Measurements from ENCODE around the gene H2AZ1. TPM values are rescaled to one million over a fixed set of nuclear protein-coding genes. Genes with fewer than 3 reads are reported as not detected.

Gene H2AZ1
- total RNA-seq, 1 experiment from 2014 or later, result 583 TPM

DNA sequence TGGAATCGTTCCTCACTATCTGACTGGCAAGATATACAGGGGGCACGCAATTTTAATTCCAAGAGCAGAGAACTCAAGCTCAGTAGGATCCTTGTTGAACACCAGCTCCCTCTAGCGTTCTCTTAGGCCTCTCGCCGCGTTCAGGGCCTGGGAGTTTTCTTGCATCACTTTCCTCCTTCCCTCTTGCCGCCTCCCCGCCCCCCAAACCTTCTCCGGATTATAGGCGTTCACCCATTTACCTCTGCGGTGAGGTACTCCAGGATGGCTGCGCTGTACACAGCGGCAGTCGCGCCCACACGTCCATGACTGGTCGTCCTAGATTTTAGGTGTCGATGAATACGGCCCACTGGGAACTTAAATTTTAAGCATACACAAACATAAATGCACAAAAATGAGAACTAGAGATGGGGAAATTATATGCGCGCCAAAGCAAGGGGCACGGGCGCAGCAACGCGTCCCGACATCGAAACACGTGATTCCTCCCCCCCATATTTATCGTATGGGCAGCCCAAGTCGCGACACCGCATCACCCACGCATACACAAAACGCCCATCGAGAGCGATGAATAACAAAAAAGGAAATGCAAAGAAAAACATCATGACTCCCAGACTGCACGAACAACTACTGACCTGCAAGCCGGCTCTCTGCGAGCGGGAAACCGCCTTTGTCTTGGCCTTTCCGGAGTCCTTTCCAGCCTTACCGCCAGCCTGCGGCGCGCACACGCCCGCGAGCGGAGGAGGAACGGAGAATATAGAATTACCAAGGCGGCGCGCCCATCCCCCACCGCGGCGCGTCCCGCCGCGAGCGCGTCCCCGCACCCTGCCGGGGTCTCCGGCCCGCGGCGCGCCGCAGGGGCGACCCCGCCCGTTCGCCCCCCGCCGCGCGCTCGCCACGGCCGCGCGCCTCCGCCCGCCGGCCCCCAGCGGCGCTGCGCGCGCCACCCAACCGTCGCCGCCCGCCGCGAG, 759 bp downstream of the H2AZ1 start:
- Histone ChIP-seq H3K4me3 (peak overlapping the region; percentile 86), H3K27me3 (no peaks in the 10 kb centered on the region), H3K9me3 (no peaks in the 10 kb centered on the region), H3K36me3 (peaks cover 24% of the 10 kb centered on the region)
- DNase-seq, result peak; percentile 83

DNA sequence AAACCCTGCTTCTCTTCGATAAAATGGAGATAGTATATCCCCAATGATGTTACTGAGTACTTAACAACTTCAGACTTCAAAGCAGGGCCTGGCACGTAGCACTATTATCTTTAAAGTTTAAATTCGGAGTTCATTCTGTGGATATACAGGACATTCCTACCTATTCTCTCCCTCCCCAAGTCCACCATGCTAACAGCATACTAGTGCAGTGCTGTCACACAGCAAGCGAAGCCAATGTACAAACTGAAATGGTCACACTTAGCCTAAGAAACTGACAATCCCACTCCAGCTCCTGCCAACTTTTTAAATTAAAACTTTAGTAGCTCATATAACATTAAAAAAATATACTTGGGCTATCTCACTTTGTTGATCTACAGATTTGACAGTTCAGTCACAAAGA, 2.5 kb downstream of the H2AZ1 start:
- H3K4me3 ChIP-seq, result peak overlapping the region; percentile 86

GRCh38 chr4:99947190-99947578, 2.9 kb downstream of the H2AZ1 start:
- Histone ChIP-seq H3K4me3 (peak overlapping the region; percentile 68), H3K27me3 (no peaks in the 10 kb centered on the region), H3K9me3 (no peaks in the 10 kb centered on the region), H3K36me3 (peaks cover 29% of the 10 kb centered on the region)
- DNase-seq, result no peak

More for the DNA sequence above, 2.5 kb downstream of the H2AZ1 start:
- Histone ChIP-seq H3K9me3 (no peaks in the 10 kb centered on the region), H3K36me3 (peaks cover 29% of the 10 kb centered on the region), H3K27me3 (no peaks in the 10 kb centered on the region)
- no peak for DNase-seq

DNA sequence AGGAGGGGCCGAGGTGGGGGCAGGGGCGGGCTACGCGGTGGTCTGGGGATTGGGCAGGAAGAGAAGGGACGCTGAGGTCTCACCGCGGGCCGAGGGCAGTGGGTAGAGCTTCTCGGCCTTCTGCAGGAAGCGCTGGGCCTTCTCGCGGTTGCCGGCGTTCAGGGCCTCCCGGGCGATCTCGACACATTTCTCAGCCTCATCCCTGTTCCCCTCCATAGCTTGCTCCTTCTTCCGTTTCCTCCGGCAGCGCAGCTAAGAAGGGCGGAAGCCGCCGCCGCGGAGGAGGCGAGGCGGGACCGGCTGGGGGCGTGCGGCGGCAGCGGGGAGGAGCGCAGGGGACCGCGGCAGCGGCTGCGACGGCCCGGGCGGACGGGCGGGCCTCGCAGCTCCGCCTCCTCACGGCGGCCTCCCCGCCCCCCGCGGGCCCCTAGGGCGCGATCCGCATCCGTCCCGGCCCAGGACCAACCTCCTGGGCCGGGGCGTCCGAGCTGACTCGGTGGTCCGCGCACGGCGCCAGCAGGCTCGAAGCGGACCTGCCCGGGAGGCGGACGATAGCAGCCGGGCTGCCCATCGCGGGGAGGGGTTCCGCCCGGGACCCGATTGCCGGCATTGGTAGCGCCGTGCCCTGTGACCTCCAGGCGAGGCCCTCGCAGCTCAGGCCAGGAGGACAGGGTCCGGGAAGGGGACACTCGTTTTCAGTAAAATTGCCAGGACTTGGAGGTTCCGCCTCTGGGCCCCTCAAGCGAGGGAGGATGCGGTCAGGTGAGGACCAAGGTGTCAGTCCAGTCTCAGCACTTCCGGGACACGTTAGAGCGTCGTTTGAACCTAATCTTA, 3.5 kb downstream of the H2AZ1 start, which contains the start of gene DNAJB14:
Gene DNAJB14 (minus strand): TSS at position 263 of the 834 bp plus-strand sequence. CDS start 47 bp downstream, at position 216.
- H3K36me3 ChIP-seq, result peaks cover 29% of the 10 kb centered on the region
- H3K9me3 ChIP-seq, result no peaks in the 10 kb centered on the region; the same call in 1 of the 2 replicates
- H3K27me3 ChIP-seq, result no peaks in the 10 kb centered on the region
- DNase-seq, result peak; percentile 75
- H3K4me3 ChIP-seq, result peak within 1 kb of the TSS; percentile 68

- DNase-seq, result no peak
- Histone ChIP-seq H3K4me3 (peak overlapping the region; percentile 68), H3K36me3 (peaks cover 29% of the 10 kb centered on the region)
Measured at GRCh38 chr4:99945718-99946355, 4.2 kb downstream of the H2AZ1 start.

GRCh38 chr4:99943904-99944437, 6.1 kb downstream of the H2AZ1 start:
- peaks cover 24% of the 10 kb centered on the region for H3K36me3 ChIP-seq
- no peaks in the 10 kb centered on the region for H3K27me3 ChIP-seq
- H3K9me3 ChIP-seq, result no peaks in the 10 kb centered on the region; the same call in 1 of the 2 replicates
- DNase-seq, result no peak
- no peak overlapping the region for H3K4me3 ChIP-seq

More at GRCh38 chr4:99945718-99946355, 4.2 kb downstream of the H2AZ1 start:
- Histone ChIP-seq H3K27me3 (no peaks in the 10 kb centered on the region), H3K9me3 (no peaks in the 10 kb centered on the region; the same call in 1 of the 2 replicates)

- no peak overlapping the region for H3K4me3 ChIP-seq
- DNase-seq, result no peak
- no peaks in the 10 kb centered on the region for H3K27me3 ChIP-seq
- peaks cover 5% of the 10 kb centered on the region for H3K9me3 ChIP-seq
- peaks cover 16% of the 10 kb centered on the region for H3K36me3 ChIP-seq
Measured at GRCh38 chr4:99938243-99938753, 11.8 kb downstream of the H2AZ1 start.

DNA sequence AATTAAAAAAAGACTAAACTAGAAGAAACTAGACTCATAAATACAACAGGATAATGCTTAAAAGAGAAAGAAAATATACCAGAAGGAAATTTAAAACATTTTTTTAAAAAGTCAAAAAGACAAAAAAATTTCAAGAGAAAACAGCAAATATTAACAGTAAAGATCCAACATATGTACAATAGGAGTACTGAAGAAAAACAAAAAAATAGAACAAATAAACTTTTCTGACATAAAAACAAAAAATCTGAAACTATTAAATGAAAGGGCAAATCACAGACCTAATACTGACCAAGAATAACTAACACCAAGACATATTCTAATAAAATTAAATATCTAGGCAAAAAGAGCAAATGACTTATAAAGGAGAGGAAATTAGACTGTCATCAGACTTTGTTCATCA, 15.2 kb downstream of the H2AZ1 start:
- peaks cover 8% of the 10 kb centered on the region for H3K9me3 ChIP-seq
- H3K27me3 ChIP-seq, result no peaks in the 10 kb centered on the region
- no peak for DNase-seq
- peaks cover 16% of the 10 kb centered on the region for H3K36me3 ChIP-seq
- H3K4me3 ChIP-seq, result no peak overlapping the region

- Histone ChIP-seq H3K36me3 (peaks cover 11% of the 10 kb centered on the region), H3K27me3 (no peaks in the 10 kb centered on the region), H3K4me3 (no peak overlapping the region), H3K9me3 (peaks cover 4% of the 10 kb centered on the region)
- DNase-seq, result no peak
Measured at GRCh38 chr4:99927566-99927965, 22.5 kb downstream of the H2AZ1 start.

GRCh38 chr4:99921174-99921573, 28.9 kb downstream of the H2AZ1 start:
- DNase-seq, result no peak
- Histone ChIP-seq H3K4me3 (no peak overlapping the region), H3K36me3 (peaks cover 28% of the 10 kb centered on the region), H3K9me3 (no peaks in the 10 kb centered on the region), H3K27me3 (no peaks in the 10 kb centered on the region)

- Histone ChIP-seq H3K9me3 (no peaks in the 10 kb centered on the region), H3K36me3 (peaks cover 31% of the 10 kb centered on the region), H3K4me3 (no peak overlapping the region), H3K27me3 (no peaks in the 10 kb centered on the region)
- no peak for DNase-seq
Measured at GRCh38 chr4:99918656-99919055, 31.4 kb downstream of the H2AZ1 start.

- Histone ChIP-seq H3K9me3 (no peaks in the 10 kb centered on the region), H3K36me3 (peaks cover 24% of the 10 kb centered on the region), H3K27me3 (no peaks in the 10 kb centered on the region), H3K4me3 (no peak overlapping the region)
- no peak for DNase-seq
Measured at GRCh38 chr4:99917575-99917974, 32.5 kb downstream of the H2AZ1 start.

DNA sequence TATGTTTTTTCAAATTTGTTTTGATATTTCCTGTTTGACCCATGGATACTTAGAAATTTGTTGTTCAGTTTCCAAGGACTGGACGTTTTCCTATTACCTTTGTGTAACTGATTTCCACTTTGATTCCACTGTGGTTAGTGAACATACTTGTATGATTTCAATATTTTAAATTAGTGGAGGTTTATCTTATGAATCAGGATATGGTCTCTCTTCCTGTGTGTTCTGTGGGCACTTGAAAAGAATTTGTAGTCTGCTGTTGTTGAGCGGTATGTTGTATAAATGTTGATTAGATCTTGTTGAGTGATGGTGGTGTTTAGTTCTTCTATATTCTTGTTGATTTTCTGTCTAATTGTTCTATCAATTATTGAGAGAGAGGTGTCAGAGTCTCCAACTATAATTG, 34.6 kb downstream of the H2AZ1 start:
- Histone ChIP-seq H3K36me3 (peaks cover 18% of the 10 kb centered on the region), H3K27me3 (no peaks in the 10 kb centered on the region), H3K4me3 (no peak overlapping the region), H3K9me3 (no peaks in the 10 kb centered on the region)
- DNase-seq, result no peak
